Prostate gland (tissue), 2 donors: ENCODE measurements around the gene ELK3.

Experiments used
- POLR2AphosphoS5 ChIP-seq: sonication (generic); formaldehyde crosslinking; IDR thresholded peaks from one replicate; pipeline ENCODE4 v1.6.1; 2017; ENCODE audit warnings: antibody characterized with exemption
- TF ChIP-seq, protein P1 (sequence below), 4 experiments: fragments of 200-600 bp in 2 of 4; fragments of 450-650 bp in 2 of 4; sonication (generic) in 2 of 4; IDR thresholded peaks; 1 replicate in 3 of 4; 2 replicates in 1 of 4; pipeline ENCODE4 v1.5.1; 2016 to 2019; ENCODE audit warnings: antibody characterized with exemption in 4 of 4, mild to moderate bottlenecking in 2 of 4, moderate library complexity in 2 of 4

DNA sequence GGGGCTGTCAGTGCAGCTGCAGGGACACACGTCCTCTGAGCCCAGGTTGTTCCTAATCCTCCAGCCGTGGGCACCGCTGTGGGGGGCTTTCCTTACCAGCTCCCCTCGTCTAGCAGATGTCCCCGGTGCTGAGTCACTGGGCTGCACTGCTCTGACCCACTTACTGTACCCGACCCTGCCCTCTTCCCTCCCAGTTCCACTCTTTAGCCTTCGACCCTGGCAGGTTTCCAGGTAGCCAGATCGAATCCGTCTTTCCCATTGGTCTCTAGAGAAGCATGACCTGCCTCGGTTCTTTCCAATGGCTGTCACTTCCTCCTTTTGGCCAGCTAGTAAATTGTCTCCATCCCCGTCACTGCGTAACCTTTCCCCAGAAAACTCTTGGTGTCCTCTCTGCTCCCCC is 48.4 kb downstream of the ELK3 start:
- TF ChIP-seq, protein P1, sequence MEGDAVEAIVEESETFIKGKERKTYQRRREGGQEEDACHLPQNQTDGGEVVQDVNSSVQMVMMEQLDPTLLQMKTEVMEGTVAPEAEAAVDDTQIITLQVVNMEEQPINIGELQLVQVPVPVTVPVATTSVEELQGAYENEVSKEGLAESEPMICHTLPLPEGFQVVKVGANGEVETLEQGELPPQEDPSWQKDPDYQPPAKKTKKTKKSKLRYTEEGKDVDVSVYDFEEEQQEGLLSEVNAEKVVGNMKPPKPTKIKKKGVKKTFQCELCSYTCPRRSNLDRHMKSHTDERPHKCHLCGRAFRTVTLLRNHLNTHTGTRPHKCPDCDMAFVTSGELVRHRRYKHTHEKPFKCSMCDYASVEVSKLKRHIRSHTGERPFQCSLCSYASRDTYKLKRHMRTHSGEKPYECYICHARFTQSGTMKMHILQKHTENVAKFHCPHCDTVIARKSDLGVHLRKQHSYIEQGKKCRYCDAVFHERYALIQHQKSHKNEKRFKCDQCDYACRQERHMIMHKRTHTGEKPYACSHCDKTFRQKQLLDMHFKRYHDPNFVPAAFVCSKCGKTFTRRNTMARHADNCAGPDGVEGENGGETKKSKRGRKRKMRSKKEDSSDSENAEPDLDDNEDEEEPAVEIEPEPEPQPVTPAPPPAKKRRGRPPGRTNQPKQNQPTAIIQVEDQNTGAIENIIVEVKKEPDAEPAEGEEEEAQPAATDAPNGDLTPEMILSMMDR (IDR thresholded peaks at IDR 0.05), result no peak
- TF ChIP-seq POLR2AphosphoS5, result no peak
